Measurements from ENCODE around the gene GABARAP.

Gene GABARAP

DNA sequence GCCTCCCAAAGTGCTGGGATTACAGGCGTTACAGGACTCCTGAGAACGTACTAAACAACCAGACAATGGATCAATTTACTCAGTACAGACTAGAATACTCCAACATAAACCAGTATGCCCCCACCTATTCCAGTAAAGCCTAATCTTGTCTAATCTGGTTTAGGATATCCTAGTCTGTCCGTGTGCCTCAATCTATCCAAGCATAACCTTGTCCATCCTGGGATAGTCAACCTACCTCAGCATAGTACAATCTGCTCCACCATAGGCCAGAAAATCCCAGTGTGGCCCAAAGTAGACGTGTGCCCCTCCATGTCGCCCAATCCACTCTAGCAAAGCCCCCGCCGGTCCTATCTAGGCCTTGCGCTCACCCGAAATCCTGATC, 8.6 kb downstream of the GABARAP start:
- Histone ChIP-seq H3K36me3 (ENCODE audit: insufficient read depth, low read length) (peaks cover 58% of the 10 kb centered on the region), H4K20me1 (ENCODE audit: insufficient read depth, low read length) (no peaks in the 10 kb centered on the region), H3K27ac (ENCODE audit: low read depth, low read length, poor library complexity, severe bottlenecking) (peak overlapping the region; percentile 78), H3K9me3 (ENCODE audit: low read length) (no peaks in the 10 kb centered on the region), H3K9ac (ENCODE audit: low read length) (peak overlapping the region; percentile 91), H3K4me2 (ENCODE audit: low read length) (peak overlapping the region; percentile 75), H3F3A (ENCODE audit: insufficient read depth, low read length) (no peaks in the 10 kb centered on the region), H3K27me3 (ENCODE audit: insufficient read depth, low read length) (no peaks in the 10 kb centered on the region), H2AFZ (ENCODE audit: low read length) (no peak overlapping the region), H3K4me3 (ENCODE audit: low read depth, low read length, poor library complexity, severe bottlenecking) (peak overlapping the region; percentile 83), H3K79me2 (ENCODE audit: insufficient read depth, low read length) (peaks cover 24% of the 10 kb centered on the region), H3K9me2 (ENCODE audit: low read depth, low read length) (no peaks in the 10 kb centered on the region), H3K4me1 (ENCODE audit: insufficient read depth, low read length, severe bottlenecking) (peaks cover 41% of the 10 kb centered on the region)
- TF ChIP-seq, protein P1, sequence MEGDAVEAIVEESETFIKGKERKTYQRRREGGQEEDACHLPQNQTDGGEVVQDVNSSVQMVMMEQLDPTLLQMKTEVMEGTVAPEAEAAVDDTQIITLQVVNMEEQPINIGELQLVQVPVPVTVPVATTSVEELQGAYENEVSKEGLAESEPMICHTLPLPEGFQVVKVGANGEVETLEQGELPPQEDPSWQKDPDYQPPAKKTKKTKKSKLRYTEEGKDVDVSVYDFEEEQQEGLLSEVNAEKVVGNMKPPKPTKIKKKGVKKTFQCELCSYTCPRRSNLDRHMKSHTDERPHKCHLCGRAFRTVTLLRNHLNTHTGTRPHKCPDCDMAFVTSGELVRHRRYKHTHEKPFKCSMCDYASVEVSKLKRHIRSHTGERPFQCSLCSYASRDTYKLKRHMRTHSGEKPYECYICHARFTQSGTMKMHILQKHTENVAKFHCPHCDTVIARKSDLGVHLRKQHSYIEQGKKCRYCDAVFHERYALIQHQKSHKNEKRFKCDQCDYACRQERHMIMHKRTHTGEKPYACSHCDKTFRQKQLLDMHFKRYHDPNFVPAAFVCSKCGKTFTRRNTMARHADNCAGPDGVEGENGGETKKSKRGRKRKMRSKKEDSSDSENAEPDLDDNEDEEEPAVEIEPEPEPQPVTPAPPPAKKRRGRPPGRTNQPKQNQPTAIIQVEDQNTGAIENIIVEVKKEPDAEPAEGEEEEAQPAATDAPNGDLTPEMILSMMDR (IDR thresholded peaks at IDR 0.05; ENCODE audit: low read length): no peak
- no peak for TF ChIP-seq EZH2 (IDR thresholded peaks at IDR 0.05; ENCODE audit: borderline replicate concordance, low read length)

DNA sequence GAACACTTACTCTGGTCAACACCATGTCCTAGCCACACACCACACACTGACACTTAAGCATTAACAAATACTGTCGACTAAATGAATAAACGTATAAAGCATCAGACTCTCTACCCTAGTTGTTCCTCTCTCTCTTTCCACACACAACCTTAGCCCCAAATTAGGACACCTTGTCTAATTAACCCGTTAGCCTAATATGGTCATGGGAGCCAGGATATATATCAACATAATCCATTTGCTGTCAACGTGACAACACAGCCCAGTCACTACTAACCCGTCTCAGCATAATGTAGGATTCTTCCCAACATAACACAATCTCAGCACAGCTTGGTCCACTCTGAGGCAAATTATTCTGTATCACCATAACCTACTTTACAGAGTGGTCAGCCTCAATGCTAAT, 10.1 kb downstream of the GABARAP start:
- H3K9me3 ChIP-seq (ENCODE audit: low read length): no peaks in the 10 kb centered on the region
- no peak overlapping the region for H2AFZ ChIP-seq (ENCODE audit: low read length)
- no peaks in the 10 kb centered on the region for H3K27me3 ChIP-seq (ENCODE audit: insufficient read depth, low read length)
- H3K9me2 ChIP-seq (ENCODE audit: low read depth, low read length): no peaks in the 10 kb centered on the region
- H3F3A ChIP-seq (ENCODE audit: insufficient read depth, low read length): no peaks in the 10 kb centered on the region
- peak overlapping the region; percentile 38; the same call in 1 of the 2 replicates for H3K9ac ChIP-seq (ENCODE audit: low read length)
- peaks cover 36% of the 10 kb centered on the region for H3K4me1 ChIP-seq (ENCODE audit: insufficient read depth, low read length, severe bottlenecking)
- no peak overlapping the region for H3K27ac ChIP-seq (ENCODE audit: low read depth, low read length, poor library complexity, severe bottlenecking)
- H3K4me3 ChIP-seq (ENCODE audit: low read depth, low read length, poor library complexity, severe bottlenecking): peak overlapping the region; percentile 83
- H4K20me1 ChIP-seq (ENCODE audit: insufficient read depth, low read length): no peaks in the 10 kb centered on the region
- no peak for TF ChIP-seq EZH2 (IDR thresholded peaks at IDR 0.05; ENCODE audit: borderline replicate concordance, low read length)
- TF ChIP-seq, protein P1 (IDR thresholded peaks at IDR 0.05; ENCODE audit: low read length): no peak
- peaks cover 23% of the 10 kb centered on the region for H3K79me2 ChIP-seq (ENCODE audit: insufficient read depth, low read length)
- peak overlapping the region; percentile 75 for H3K4me2 ChIP-seq (ENCODE audit: low read length)
- H3K36me3 ChIP-seq (ENCODE audit: insufficient read depth, low read length): peaks cover 70% of the 10 kb centered on the region

DNA sequence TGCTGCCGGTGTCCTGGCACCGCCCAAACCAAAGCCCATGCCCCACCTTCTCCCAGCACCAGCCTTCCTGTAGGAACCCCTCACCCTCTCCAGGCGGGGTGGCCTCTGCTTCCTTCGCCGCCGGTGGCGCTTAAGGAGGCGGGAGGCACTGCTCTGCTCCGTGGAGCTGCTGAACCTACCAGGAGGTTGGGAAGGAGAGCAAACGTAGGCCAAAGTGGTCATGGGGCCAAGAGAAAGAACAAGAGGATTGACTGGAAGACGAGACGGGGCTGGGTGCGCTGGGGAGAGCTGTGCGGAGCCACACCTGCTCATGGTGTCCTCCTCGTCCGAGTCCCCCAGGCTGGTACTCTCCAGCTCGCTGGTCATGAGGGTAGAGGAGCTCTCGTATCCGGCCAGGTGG, 12.7 kb downstream of the GABARAP start:
- Histone ChIP-seq H3K4me3 (ENCODE audit: low read depth, low read length, poor library complexity, severe bottlenecking) (no peak overlapping the region), H2AFZ (ENCODE audit: low read length) (no peak overlapping the region), H3K4me1 (ENCODE audit: insufficient read depth, low read length, severe bottlenecking) (peaks cover 12% of the 10 kb centered on the region), H3K79me2 (ENCODE audit: insufficient read depth, low read length) (peaks cover 23% of the 10 kb centered on the region), H3K9me3 (ENCODE audit: low read length) (no peaks in the 10 kb centered on the region), H3K36me3 (ENCODE audit: insufficient read depth, low read length) (peaks cover 73% of the 10 kb centered on the region), H3K27me3 (ENCODE audit: insufficient read depth, low read length) (no peaks in the 10 kb centered on the region), H3K4me2 (ENCODE audit: low read length) (no peak overlapping the region), H3K9me2 (ENCODE audit: low read depth, low read length) (no peaks in the 10 kb centered on the region), H4K20me1 (ENCODE audit: insufficient read depth, low read length) (no peaks in the 10 kb centered on the region), H3F3A (ENCODE audit: insufficient read depth, low read length) (no peaks in the 10 kb centered on the region; the same call in 1 of the 2 replicates), H3K9ac (ENCODE audit: low read length) (no peak overlapping the region), H3K27ac (ENCODE audit: low read depth, low read length, poor library complexity, severe bottlenecking) (no peak overlapping the region)
- TF ChIP-seq, protein P1 (IDR thresholded peaks at IDR 0.05; ENCODE audit: low read length): no peak
- no peak for TF ChIP-seq EZH2 (IDR thresholded peaks at IDR 0.05; ENCODE audit: borderline replicate concordance, low read length)

Measured in OCI-LY1 (cell line).